SK-N-SH (cell line): ENCODE measurements around the gene C11orf91. TPM values are rescaled to one million over a fixed set of nuclear protein-coding genes. Genes with fewer than 3 reads are reported as not detected.
A peak's percentile ranks its signal among the peaks of the same experiment; 100 is the strongest.

ENCODE experiments used
- CTCF ChIA-PET: fragments of 300-600, 350-600 bp; formaldehyde crosslinking; extraction: SDS; loops from one replicate; lab custom pipeline; 2021; lab: Yijun Ruan, JAX
- POLR2A ChIA-PET: fragments of 350-600 bp; sonication (Branson Sonifier 250); formaldehyde crosslinking; extraction: SDS; loops from one replicate; lab custom pipeline; 2020; ENCODE audit warnings: antibody characterized with exemption, inconsistent platforms; lab: Yijun Ruan, JAX
- DNase-seq: peaks from one replicate; pipeline ENCODE4 v3.0.0; 2012
- H2AFZ ChIP-seq: fragments of 200-600 bp; sonication (generic); 2 replicates; pipeline ENCODE4 v1.8.1; 2016; ENCODE audit warnings: antibody characterized with exemption, mild to moderate bottlenecking, low read depth
- H3F3A ChIP-seq: fragments of 200-600 bp; sonication (generic); replicated peaks from 2 replicates; pipeline ENCODE3; 2016; ENCODE audit warnings: antibody characterized with exemption, mild to moderate bottlenecking; ENCODE audit not compliant: insufficient read depth
- H3K27ac ChIP-seq, 2 experiments: fragments of 200-500 bp in 1 of 2; fragments of 200-600 bp in 1 of 2; sonication (Bioruptor generic) in 1 of 2; sonication (generic), shearing (Covaris generic) in 1 of 2; 2 replicates each; pipeline versions ENCODE4 v1.5.1 to v1.6.1; 2014 to 2016; ENCODE audit warnings: low read depth in 2 of 2, inconsistent platforms in 1 of 2, low read length in 1 of 2, mild to moderate bottlenecking in 1 of 2, mixed read lengths in 1 of 2
- H3K27me3 ChIP-seq: fragments of 200-600 bp; sonication (generic), shearing (Covaris generic); 2 replicates; pipeline ENCODE4 v1.6.1; 2016; ENCODE audit warnings: mixed run types; ENCODE audit not compliant: insufficient read depth
- H3K36me3 ChIP-seq, 2 experiments: fragments of 200-500 bp in 1 of 2; fragments of 200-600 bp in 1 of 2; sonication (Bioruptor generic) in 1 of 2; sonication (generic) in 1 of 2; replicated peaks in 1 of 2; 2 replicates each; pipeline versions ENCODE3 to v1.5.1; 2014 to 2016; ENCODE audit warnings: low read length in 1 of 2, mild to moderate bottlenecking in 1 of 2; ENCODE audit not compliant: insufficient read depth in 2 of 2, control insufficient read depth in 1 of 2
- H3K4me1 ChIP-seq, 2 experiments: fragments of 200-500 bp in 1 of 2; fragments of 200-600 bp in 1 of 2; sonication (Bioruptor generic) in 1 of 2; sonication (generic), shearing (Covaris generic) in 1 of 2; 2 replicates each; pipeline versions ENCODE4 v1.5.1 to v1.6.1; 2014 to 2016; ENCODE audit warnings: low read depth in 1 of 2, low read length in 1 of 2, mixed run types in 1 of 2; ENCODE audit not compliant: insufficient read depth in 2 of 2, control insufficient read depth in 1 of 2
- H3K4me2 ChIP-seq: fragments of 200-600 bp; sonication (generic), shearing (Covaris generic); 2 replicates; pipeline ENCODE4 v1.6.1; 2017; ENCODE audit warnings: mixed run types
- H3K4me3 ChIP-seq, 2 experiments: fragments of 200-500 bp in 1 of 2; fragments of 200-600 bp in 1 of 2; sonication (Bioruptor generic) in 1 of 2; sonication (generic), shearing (Covaris generic) in 1 of 2; 2 replicates each; pipeline versions ENCODE4 v1.5.1 to v1.8.1; 2014 to 2016; ENCODE audit warnings: low read depth in 2 of 2, inconsistent platforms in 1 of 2, low read length in 1 of 2, mild to moderate bottlenecking in 1 of 2, mixed read lengths in 1 of 2, moderate library complexity in 1 of 2
- H3K79me2 ChIP-seq: fragments of 200-600 bp; sonication (generic); 2 replicates; pipeline ENCODE4 v1.8.1; 2017; ENCODE audit warnings: mild to moderate bottlenecking; ENCODE audit not compliant: insufficient read depth
- H3K9ac ChIP-seq: fragments of 200-600 bp; sonication (generic); 2 replicates; pipeline ENCODE4 v1.6.1; 2017; ENCODE audit warnings: mixed run types
- H3K9me2 ChIP-seq: fragments of 200-600 bp; sonication (generic); 2 replicates; pipeline ENCODE4 v1.6.1; 2017; ENCODE audit warnings: mixed run types
- H3K9me3 ChIP-seq: fragments of 200-600 bp; sonication (generic); 2 replicates; pipeline ENCODE4 v1.6.1; 2017; ENCODE audit warnings: mixed run types, mild to moderate bottlenecking, moderate library complexity
- H4K20me1 ChIP-seq: fragments of 200-600 bp; sonication (generic); 2 replicates; pipeline ENCODE4 v1.6.1; 2017; ENCODE audit warnings: mild to moderate bottlenecking, mixed run types; ENCODE audit not compliant: insufficient read depth
- CHD2 ChIP-seq: fragments of 150-350 bp; IDR thresholded peaks from 2 replicates; pipeline ENCODE4 v1.6.1; 2018; ENCODE audit warnings: low read length; ENCODE audit not compliant: partially characterized antibody
- ELF1 ChIP-seq: IDR thresholded peaks from 2 replicates; pipeline ENCODE4 v1.4.0; 2012
- EP300 ChIP-seq, 2 experiments: IDR thresholded peaks; 2 replicates each; pipeline versions ENCODE4 v1.4.0 to v1.6.1; 2012; ENCODE audit warnings: borderline replicate concordance in 1 of 2, low read depth in 1 of 2, low read length in 1 of 2
- EZH2phosphoT487 ChIP-seq: fragments of 200-600 bp; sonication (generic); IDR thresholded peaks from 2 replicates; pipeline ENCODE4 v1.6.1; 2017; ENCODE audit warnings: low read depth, mixed run types, mild to moderate bottlenecking, antibody characterized with exemption, moderate library complexity, borderline replicate concordance
- FOSL2 ChIP-seq: IDR thresholded peaks from 2 replicates; pipeline ENCODE4 v1.4.0; 2012; ENCODE audit warnings: low read depth, mild to moderate bottlenecking, moderate library complexity, borderline replicate concordance
- GATA2 ChIP-seq: sonication (generic); formaldehyde crosslinking; IDR thresholded peaks from 2 replicates; pipeline ENCODE4 v1.5.0; 2020; ENCODE audit warnings: mild to moderate bottlenecking, missing genetic modification reagents
- IRF3 ChIP-seq: fragments of 150-350 bp; IDR thresholded peaks from 2 replicates; pipeline ENCODE4 v1.6.1; 2016; ENCODE audit warnings: mild to moderate bottlenecking, low read depth, low read length
- MAX ChIP-seq: IDR thresholded peaks from 2 replicates; pipeline ENCODE4 v1.4.0; 2012; ENCODE audit warnings: low read depth
- NFIC ChIP-seq: IDR thresholded peaks from 2 replicates; pipeline ENCODE4 v1.4.0; 2012; ENCODE audit warnings: borderline replicate concordance
- NRF1 ChIP-seq: IDR thresholded peaks from 2 replicates; pipeline ENCODE4 v1.6.1; 2012; ENCODE audit warnings: low read depth, mild to moderate bottlenecking, low read length
- RAD21 ChIP-seq: IDR thresholded peaks from 2 replicates; pipeline ENCODE4 v1.6.1; 2012; ENCODE audit warnings: mild to moderate bottlenecking, low read length
- RFX5 ChIP-seq: IDR thresholded peaks from 2 replicates; pipeline ENCODE4 v1.6.1; 2012; ENCODE audit warnings: mild to moderate bottlenecking, improper control_type of control experiment, low read length
- SMC3 ChIP-seq: IDR thresholded peaks from 2 replicates; pipeline ENCODE4 v1.6.1; 2012; ENCODE audit warnings: low read depth, low read length, improper control_type of control experiment
- TEAD4 ChIP-seq: IDR thresholded peaks from 2 replicates; pipeline ENCODE4 v1.4.0; 2012; ENCODE audit warnings: mild to moderate bottlenecking, borderline replicate concordance; ENCODE audit not compliant: insufficient read depth
- USF2 ChIP-seq: fragments of 150-350 bp; IDR thresholded peaks from 2 replicates; pipeline ENCODE4 v1.6.1; 2017; ENCODE audit warnings: antibody characterized with exemption, low read length, low read depth, borderline replicate concordance
- YY1 ChIP-seq: IDR thresholded peaks from 2 replicates; pipeline ENCODE4 v1.4.0; 2012; ENCODE audit warnings: low read depth, mild to moderate bottlenecking
- WGBS: methylation state at CpG from one replicate; pipeline ENCODE4 v1.1.6; 2017; ENCODE audit warnings: low lambda C conversion rate; 5-methylcytosine and 5-hydroxymethylcytosine counted together
- polyA plus RNA-seq, 3 experiments: library from polyadenylated mRNA; depleted of rRNA; stranded (reverse); fragments of >200 nt; gene quantifications; 2 replicates each; pipeline ENCODE4 v1.2.3, GENCODE V29; 2012
- TF ChIP-seq, protein P1 (sequence below): IDR thresholded peaks from 2 replicates; pipeline ENCODE4 v1.4.0; 2012; ENCODE audit warnings: low read depth, borderline replicate concordance
- TF ChIP-seq, protein P2 (sequence below): IDR thresholded peaks from 2 replicates; pipeline ENCODE4 v1.4.0; 2012; ENCODE audit warnings: low read depth, borderline replicate concordance
- TF ChIP-seq, protein P3 (sequence below): IDR thresholded peaks from 2 replicates; pipeline ENCODE4 v1.6.1; 2012; ENCODE audit warnings: mild to moderate bottlenecking, low read depth, low read length, moderate library complexity

The C11orf91 gene
- polyA plus RNA-seq, 1 of the 3 experiments (the other 2 are of a cell fraction) = 0.15 TPM

DNA sequence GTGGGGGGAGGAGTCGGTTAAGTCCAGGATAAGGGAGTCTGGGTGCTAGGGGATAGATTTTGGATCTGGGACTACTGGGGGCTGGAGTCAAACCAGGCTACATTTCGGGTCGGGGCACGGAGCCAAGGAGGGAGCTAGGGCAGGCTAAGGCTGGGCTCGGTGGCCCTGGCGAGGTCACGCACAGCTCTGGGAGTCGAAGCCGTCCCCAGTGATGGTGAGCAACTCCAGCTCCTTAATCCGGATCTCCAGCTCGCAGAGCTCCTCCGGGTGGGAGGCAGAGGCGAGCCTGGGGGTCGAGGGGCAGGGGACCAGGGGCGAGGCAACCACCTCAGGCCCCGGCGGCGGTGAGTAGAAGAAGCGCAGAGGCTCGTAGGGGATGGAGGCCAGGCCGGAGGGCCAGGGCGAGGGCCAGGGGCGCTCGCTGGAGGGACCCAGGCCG is 544 bp downstream of the C11orf91 start:
- H2AFZ ChIP-seq = no peak overlapping the region; the same call in 1 of the 2 replicates

More for the DNA sequence above, 544 bp downstream of the C11orf91 start:
- ChIA-PET POLR2A (interaction anchor here (1.1 to 1.9 kb wide), 5 partner anchors 8 to 539 kb away, joined by 3 to 5 read pairs (median 5); partner anchors contain the start of gene CSTF3), CTCF (interaction anchor here (2.1 to 3.0 kb wide), 3 partner anchors 11 to 130 kb away, joined by 4 to 20 read pairs (median 15); no protein-coding TSS in a partner anchor)
- H3K27me3 ChIP-seq = no peaks in the 10 kb centered on the region
- H3K9ac ChIP-seq = peak overlapping the region; percentile 57; the same call in 1 of the 2 replicates
- no peaks in the 10 kb centered on the region for H3K9me2 ChIP-seq
- H3K4me3 ChIP-seq = peak overlapping the region in 1 of 2 experiments; percentile 59; a peak in 2 of 4 replicates
- H3K4me1 ChIP-seq = peaks cover 18 to 37% of the 10 kb centered on the region in 2 experiments; a peak in 2 of 4 replicates
- TF ChIP-seq MAX (no peak), TEAD4 (no peak), EP300 (IDR thresholded peaks at IDR 0.05; ENCODE audit: borderline replicate concordance in 1 of 2, low read depth in 1 of 2, low read length in 1 of 2) (no peak), RFX5 (no peak), RAD21 (no peak), USF2 (no peak), NRF1 (no peak), CHD2 (no peak), ELF1 (no peak), IRF3 (no peak), GATA2 (CRISPR knock-in tag) (no peak), SMC3 (no peak), YY1 (no peak), EZH2phosphoT487 (no peak), FOSL2 (no peak), NFIC (no peak)
- TF ChIP-seq, protein P1, sequence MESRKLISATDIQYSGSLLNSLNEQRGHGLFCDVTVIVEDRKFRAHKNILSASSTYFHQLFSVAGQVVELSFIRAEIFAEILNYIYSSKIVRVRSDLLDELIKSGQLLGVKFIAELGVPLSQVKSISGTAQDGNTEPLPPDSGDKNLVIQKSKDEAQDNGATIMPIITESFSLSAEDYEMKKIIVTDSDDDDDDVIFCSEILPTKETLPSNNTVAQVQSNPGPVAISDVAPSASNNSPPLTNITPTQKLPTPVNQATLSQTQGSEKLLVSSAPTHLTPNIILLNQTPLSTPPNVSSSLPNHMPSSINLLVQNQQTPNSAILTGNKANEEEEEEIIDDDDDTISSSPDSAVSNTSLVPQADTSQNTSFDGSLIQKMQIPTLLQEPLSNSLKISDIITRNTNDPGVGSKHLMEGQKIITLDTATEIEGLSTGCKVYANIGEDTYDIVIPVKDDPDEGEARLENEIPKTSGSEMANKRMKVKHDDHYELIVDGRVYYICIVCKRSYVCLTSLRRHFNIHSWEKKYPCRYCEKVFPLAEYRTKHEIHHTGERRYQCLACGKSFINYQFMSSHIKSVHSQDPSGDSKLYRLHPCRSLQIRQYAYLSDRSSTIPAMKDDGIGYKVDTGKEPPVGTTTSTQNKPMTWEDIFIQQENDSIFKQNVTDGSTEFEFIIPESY = no peak
- TF ChIP-seq, protein P2, sequence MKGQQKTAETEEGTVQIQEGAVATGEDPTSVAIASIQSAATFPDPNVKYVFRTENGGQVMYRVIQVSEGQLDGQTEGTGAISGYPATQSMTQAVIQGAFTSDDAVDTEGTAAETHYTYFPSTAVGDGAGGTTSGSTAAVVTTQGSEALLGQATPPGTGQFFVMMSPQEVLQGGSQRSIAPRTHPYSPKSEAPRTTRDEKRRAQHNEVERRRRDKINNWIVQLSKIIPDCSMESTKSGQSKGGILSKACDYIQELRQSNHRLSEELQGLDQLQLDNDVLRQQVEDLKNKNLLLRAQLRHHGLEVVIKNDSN = no peak
- TF ChIP-seq, protein P3, sequence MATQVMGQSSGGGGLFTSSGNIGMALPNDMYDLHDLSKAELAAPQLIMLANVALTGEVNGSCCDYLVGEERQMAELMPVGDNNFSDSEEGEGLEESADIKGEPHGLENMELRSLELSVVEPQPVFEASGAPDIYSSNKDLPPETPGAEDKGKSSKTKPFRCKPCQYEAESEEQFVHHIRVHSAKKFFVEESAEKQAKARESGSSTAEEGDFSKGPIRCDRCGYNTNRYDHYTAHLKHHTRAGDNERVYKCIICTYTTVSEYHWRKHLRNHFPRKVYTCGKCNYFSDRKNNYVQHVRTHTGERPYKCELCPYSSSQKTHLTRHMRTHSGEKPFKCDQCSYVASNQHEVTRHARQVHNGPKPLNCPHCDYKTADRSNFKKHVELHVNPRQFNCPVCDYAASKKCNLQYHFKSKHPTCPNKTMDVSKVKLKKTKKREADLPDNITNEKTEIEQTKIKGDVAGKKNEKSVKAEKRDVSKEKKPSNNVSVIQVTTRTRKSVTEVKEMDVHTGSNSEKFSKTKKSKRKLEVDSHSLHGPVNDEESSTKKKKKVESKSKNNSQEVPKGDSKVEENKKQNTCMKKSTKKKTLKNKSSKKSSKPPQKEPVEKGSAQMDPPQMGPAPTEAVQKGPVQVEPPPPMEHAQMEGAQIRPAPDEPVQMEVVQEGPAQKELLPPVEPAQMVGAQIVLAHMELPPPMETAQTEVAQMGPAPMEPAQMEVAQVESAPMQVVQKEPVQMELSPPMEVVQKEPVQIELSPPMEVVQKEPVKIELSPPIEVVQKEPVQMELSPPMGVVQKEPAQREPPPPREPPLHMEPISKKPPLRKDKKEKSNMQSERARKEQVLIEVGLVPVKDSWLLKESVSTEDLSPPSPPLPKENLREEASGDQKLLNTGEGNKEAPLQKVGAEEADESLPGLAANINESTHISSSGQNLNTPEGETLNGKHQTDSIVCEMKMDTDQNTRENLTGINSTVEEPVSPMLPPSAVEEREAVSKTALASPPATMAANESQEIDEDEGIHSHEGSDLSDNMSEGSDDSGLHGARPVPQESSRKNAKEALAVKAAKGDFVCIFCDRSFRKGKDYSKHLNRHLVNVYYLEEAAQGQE = no peak
- no peaks in the 10 kb centered on the region for H3K79me2 ChIP-seq
- H3K36me3 ChIP-seq = peaks cover 2 to 7% of the 10 kb centered on the region in 2 experiments
- peak overlapping the region; percentile 72 to 94; a peak in 3 of 4 replicates for H3K27ac ChIP-seq
- H3K4me2 ChIP-seq = peak overlapping the region; percentile 77; the same call in 1 of the 2 replicates
- H4K20me1 ChIP-seq = no peaks in the 10 kb centered on the region
- 50% methylated on average over 24 of the region's 25 CpGs for WGBS
- H3K9me3 ChIP-seq = no peaks in the 10 kb centered on the region
- DNase-seq = no peak
- H3F3A ChIP-seq = peaks cover 44% of the 10 kb centered on the region
